IPS-18a (cell line): Measurements from ENCODE around the gene EMSY.

Experiments
- H3K27ac ChIP-seq: one replicate; pipeline ENCODE4 v1.5.1; 2013; ENCODE audit warnings: low read length
- H3K27me3 ChIP-seq: one replicate; pipeline ENCODE4 v1.6.1; 2013; ENCODE audit warnings: mild to moderate bottlenecking, low read length; ENCODE audit not compliant: control insufficient read depth, insufficient read depth
- H3K36me3 ChIP-seq: one replicate; pipeline ENCODE4 v1.6.1; 2013; ENCODE audit warnings: low read depth, low read length; ENCODE audit not compliant: control insufficient read depth
- H3K4me1 ChIP-seq: one replicate; pipeline ENCODE4 v1.6.1; 2013; ENCODE audit warnings: low read depth, low read length; ENCODE audit not compliant: control insufficient read depth
- H3K4me3 ChIP-seq: one replicate; pipeline ENCODE4 v1.5.1; 2013; ENCODE audit warnings: low read length
- H3K9ac ChIP-seq: one replicate; pipeline ENCODE4 v1.6.1; 2013; ENCODE audit warnings: mild to moderate bottlenecking, low read length, moderate library complexity
- H3K9me3 ChIP-seq: one replicate; pipeline ENCODE4 v1.6.1; 2013; ENCODE audit warnings: low read depth, low read length; ENCODE audit not compliant: control insufficient read depth

Gene EMSY

GRCh38 chr11:76496174-76496573 lies 51.4 kb downstream of the EMSY start:
- Histone ChIP-seq H3K27ac (no peak overlapping the region), H3K9ac (no peak overlapping the region), H3K9me3 (peaks cover 4% of the 10 kb centered on the region), H3K4me3 (no peak overlapping the region), H3K27me3 (no peaks in the 10 kb centered on the region), H3K4me1 (no peaks in the 10 kb centered on the region), H3K36me3 (peaks cover 29% of the 10 kb centered on the region)

GRCh38 chr11:76501526-76502202 lies 56.8 kb downstream of the EMSY start:
- H3K27ac ChIP-seq = no peak overlapping the region
- peaks cover 24% of the 10 kb centered on the region for H3K36me3 ChIP-seq
- H3K27me3 ChIP-seq = no peaks in the 10 kb centered on the region
- H3K9me3 ChIP-seq = peaks cover 10% of the 10 kb centered on the region
- no peak overlapping the region for H3K4me3 ChIP-seq
- no peaks in the 10 kb centered on the region for H3K4me1 ChIP-seq
- H3K9ac ChIP-seq = no peak overlapping the region

- Histone ChIP-seq H3K9me3 (no peaks in the 10 kb centered on the region), H3K27me3 (no peaks in the 10 kb centered on the region), H3K27ac (no peak overlapping the region), H3K9ac (no peak overlapping the region), H3K4me1 (peaks cover 9% of the 10 kb centered on the region), H3K4me3 (no peak overlapping the region), H3K36me3 (peaks cover 1% of the 10 kb centered on the region)
Observed at GRCh38 chr11:76506833-76507232, 62.0 kb downstream of the EMSY start.

- Histone ChIP-seq H3K27me3 (no peaks in the 10 kb centered on the region), H3K9ac (peak overlapping the region; percentile 31), H3K4me3 (peak overlapping the region; percentile 40), H3K9me3 (no peaks in the 10 kb centered on the region), H3K36me3 (peaks cover 8% of the 10 kb centered on the region), H3K27ac (peak overlapping the region; percentile 46), H3K4me1 (peaks cover 9% of the 10 kb centered on the region)
Observed at GRCh38 chr11:76510060-76511047, 65.5 kb downstream of the EMSY start.

- Histone ChIP-seq H3K9ac (no peak overlapping the region), H3K27me3 (no peaks in the 10 kb centered on the region), H3K9me3 (no peaks in the 10 kb centered on the region), H3K36me3 (peaks cover 16% of the 10 kb centered on the region), H3K4me1 (peaks cover 9% of the 10 kb centered on the region), H3K4me3 (no peak overlapping the region), H3K27ac (no peak overlapping the region)
Observed at GRCh38 chr11:76512851-76513653, 68.2 kb downstream of the EMSY start.

GRCh38 chr11:76513654-76514034 lies 68.8 kb downstream of the EMSY start:
- no peak overlapping the region for H3K27ac ChIP-seq
- H3K4me3 ChIP-seq = no peak overlapping the region
- peaks cover 9% of the 10 kb centered on the region for H3K4me1 ChIP-seq
- peaks cover 16% of the 10 kb centered on the region for H3K36me3 ChIP-seq
- no peak overlapping the region for H3K9ac ChIP-seq
- H3K27me3 ChIP-seq = no peaks in the 10 kb centered on the region
- H3K9me3 ChIP-seq = no peaks in the 10 kb centered on the region

- Histone ChIP-seq H3K36me3 (peaks cover 22% of the 10 kb centered on the region), H3K27me3 (no peaks in the 10 kb centered on the region), H3K4me3 (no peak overlapping the region), H3K27ac (no peak overlapping the region), H3K9me3 (no peaks in the 10 kb centered on the region), H3K9ac (no peak overlapping the region), H3K4me1 (peaks cover 6% of the 10 kb centered on the region)
Observed at GRCh38 chr11:76515494-76515893, 70.7 kb downstream of the EMSY start.

- Histone ChIP-seq H3K9ac (no peak overlapping the region), H3K9me3 (no peaks in the 10 kb centered on the region), H3K27me3 (no peaks in the 10 kb centered on the region), H3K4me1 (no peaks in the 10 kb centered on the region), H3K27ac (no peak overlapping the region), H3K36me3 (peaks cover 37% of the 10 kb centered on the region), H3K4me3 (no peak overlapping the region)
Observed at GRCh38 chr11:76523147-76523546, 78.3 kb downstream of the EMSY start.

- H3K36me3 ChIP-seq = peaks cover 45% of the 10 kb centered on the region
Observed at GRCh38 chr11:76523786-76524436, 79.1 kb downstream of the EMSY start.

GRCh38 chr11:76524461-76524860 lies 79.6 kb downstream of the EMSY start:
- Histone ChIP-seq H3K9me3 (no peaks in the 10 kb centered on the region), H3K4me1 (no peaks in the 10 kb centered on the region), H3K4me3 (no peak overlapping the region), H3K27me3 (no peaks in the 10 kb centered on the region), H3K27ac (no peak overlapping the region), H3K36me3 (peaks cover 46% of the 10 kb centered on the region), H3K9ac (no peak overlapping the region)

More at GRCh38 chr11:76523786-76524436, 79.1 kb downstream of the EMSY start:
- no peak overlapping the region for H3K27ac ChIP-seq
- no peaks in the 10 kb centered on the region for H3K4me1 ChIP-seq
- H3K27me3 ChIP-seq = no peaks in the 10 kb centered on the region
- H3K4me3 ChIP-seq = no peak overlapping the region
- no peak overlapping the region for H3K9ac ChIP-seq
- H3K9me3 ChIP-seq = no peaks in the 10 kb centered on the region

GRCh38 chr11:76524919-76525318 lies 80.1 kb downstream of the EMSY start:
- H3K9me3 ChIP-seq = no peaks in the 10 kb centered on the region
- H3K9ac ChIP-seq = no peak overlapping the region
- H3K4me3 ChIP-seq = no peak overlapping the region
- peaks cover 49% of the 10 kb centered on the region for H3K36me3 ChIP-seq
- no peaks in the 10 kb centered on the region for H3K27me3 ChIP-seq
- no peak overlapping the region for H3K27ac ChIP-seq
- no peaks in the 10 kb centered on the region for H3K4me1 ChIP-seq
